CD4-positive, alpha-beta T cell treated with Interleukin-12 subunit alpha and Interleukin-12 subunit beta, for 1 hour (primary cell): ENCODE measurements around the gene RABL2B.
"Not testable (repeated sequence)": the region's sequence is repeated elsewhere in the genome, so short reads cannot be mapped to it uniquely, and the experiment has no call there.

Source experiments
- DNase-seq: peaks from one replicate; pipeline ENCODE4 v3.0.0-alpha.2; 2020

The RABL2B gene

DNA sequence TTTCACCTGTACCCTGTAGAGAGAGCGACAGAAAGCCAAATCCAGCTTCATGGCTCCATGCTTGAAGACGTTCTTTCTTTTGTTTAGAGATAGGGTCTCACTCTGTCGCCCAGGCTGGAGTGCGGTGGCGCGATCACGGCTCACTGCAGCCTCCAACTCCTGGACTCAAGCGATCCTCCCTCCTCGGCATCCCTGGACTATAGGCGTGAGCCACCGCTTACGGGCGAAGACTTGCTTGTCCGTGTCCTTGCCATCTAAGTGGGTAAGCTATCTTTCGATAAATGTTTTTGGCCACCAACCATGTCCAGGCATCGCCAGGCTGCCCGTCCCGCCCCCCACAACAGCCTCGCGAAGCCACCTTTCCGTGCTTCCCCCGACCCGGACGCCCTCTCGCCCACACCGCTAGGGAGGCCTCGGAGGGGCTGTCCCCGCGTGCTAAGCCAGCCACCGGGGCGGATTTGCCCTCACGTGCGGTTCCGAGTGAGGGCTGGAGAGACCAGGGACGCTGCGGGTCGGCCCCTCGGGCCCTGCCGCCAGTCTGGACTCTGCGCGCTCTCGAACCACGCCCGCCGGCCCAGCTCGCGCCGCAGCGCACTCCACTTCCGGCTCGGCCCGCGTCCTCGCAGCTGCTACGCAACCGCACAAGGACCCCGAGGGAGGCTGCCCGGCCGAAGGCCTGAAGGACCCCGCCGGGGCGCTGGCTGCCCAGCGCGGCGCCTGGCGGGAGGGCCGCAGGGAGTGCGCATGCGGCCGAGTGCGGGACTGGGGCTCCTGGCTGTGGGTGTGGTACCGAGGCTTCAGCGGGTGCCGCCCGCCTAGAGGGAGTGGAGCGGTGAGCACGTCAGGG, at the start of gene RABL2B:
Gene RABL2B, minus strand, starts transcription at position 604 of the 847 bp plus-strand sequence. CDS start 1,342 bp downstream, outside the sequence.
- peak; percentile 91 for DNase-seq

DNA sequence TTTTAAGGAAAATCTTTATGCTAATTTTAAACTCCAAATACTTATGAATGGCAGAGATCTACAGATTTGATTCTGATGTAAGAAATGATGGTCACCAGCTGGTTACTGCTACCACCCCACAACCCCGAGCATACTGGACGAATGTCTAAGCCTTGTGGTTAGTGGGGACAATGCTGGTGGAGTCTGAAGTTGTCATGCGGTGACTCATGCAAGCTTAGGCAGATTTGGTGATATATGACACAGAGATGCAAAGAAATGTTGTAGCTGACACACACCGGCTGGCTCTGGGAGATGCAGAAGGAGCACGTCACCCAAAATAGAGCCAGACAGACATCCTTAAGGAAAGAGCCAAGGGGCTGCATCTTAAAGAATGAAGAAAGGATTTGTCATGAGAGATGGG, 3.5 kb upstream of the RABL2B start:
- not testable (repeated sequence) for DNase-seq

DNA sequence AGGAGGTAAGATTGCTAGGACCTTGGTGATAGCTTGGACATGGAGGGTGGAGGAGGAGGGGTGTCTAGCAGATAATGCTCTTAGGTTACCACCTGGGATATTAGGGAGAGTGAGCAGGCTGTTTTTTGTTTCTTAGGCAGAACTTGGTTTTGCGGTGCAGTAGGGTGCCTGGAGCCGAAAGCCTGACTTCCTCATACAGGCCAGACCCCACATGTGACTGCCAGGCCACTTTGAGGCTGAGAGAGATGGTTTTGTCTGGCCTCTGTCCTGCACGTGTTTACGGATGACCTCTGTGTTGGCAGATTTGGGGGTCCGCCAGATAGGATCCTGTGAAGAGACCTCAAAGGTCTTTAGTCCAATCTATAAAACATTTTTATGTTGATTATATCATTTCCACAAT, 1.9 kb upstream of the RABL2B start:
- not testable (repeated sequence) for DNase-seq

DNA sequence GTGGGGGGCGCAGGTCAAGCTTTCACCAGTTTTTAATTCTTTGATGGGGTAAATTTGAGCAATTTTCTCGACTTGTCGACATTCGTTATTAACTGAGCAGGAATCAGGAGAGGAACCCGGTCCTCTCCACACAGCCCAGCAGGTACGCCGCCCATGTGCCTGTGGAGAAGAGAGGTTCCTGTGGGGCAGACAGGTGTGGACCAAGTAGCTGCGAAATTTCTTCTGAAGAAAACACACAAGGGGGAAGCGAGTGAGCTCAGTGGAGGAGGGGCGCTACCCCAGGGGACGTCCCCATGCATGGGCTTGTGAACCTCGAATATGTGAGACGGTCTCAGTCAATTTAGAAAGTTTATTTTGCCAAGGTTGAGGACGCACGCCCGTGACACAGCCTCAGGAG, 442 bp upstream of the RABL2B start:
- DNase-seq = peak; percentile 22

DNA sequence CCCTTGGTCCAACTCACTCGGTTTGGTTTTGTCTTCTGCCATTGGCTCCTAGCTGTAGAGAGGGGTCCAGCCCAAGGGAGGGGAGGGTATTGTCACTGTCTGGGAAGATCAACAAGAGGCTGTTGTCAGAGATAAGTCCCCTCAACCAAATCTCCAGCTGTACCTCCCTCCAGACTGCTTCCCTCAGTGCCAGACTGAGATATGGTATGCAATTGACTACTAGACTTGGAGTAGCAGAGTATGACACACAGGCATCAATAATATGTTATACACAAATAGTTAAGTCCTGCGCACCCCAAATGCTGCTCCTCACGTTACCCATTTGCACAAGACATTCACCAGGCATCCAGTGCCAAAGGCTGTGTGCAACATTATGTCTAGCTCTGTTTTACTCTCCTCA, 1.2 kb downstream of the RABL2B start:
- not testable (repeated sequence) for DNase-seq

DNA sequence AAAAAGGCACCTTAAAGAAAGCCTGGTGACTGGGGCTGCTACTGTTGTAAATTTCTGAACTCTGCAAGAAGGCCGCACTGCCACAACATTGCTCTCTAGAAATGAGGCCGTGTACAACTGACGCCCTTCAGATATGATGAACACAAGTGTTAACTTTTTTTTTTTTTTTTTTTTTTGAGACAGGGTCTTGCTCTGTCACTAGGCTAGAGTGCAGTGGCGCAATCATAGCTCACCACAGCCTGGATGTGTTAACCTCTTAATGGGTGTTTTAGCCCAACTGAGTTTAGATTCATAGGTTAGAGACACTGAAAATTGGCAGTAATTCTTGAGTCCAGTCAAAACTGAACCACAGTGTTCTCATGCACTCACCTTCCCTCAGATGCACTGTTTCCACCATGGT, 3.2 kb downstream of the RABL2B start:
- DNase-seq = not testable (repeated sequence)

DNA sequence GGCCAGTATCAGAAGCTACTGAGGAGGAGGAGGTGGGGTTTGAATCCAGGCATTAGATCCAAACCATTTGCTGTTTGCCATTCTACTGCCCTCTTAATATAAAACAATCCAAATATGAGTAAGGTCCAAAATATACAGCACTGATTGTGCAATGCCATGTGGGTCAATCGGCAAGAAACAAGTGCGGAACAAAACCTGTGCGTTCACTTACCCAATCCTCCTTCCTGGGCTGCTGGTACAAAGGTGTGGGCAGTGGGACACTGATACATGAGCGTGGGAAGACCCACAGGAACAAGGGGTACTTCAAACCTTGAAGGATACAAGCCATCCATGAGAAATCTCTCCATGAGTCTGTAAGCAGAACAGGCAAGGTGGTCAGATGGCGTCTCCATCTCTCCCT, 5.8 kb downstream of the RABL2B start:
- DNase-seq = not testable (repeated sequence)

DNA sequence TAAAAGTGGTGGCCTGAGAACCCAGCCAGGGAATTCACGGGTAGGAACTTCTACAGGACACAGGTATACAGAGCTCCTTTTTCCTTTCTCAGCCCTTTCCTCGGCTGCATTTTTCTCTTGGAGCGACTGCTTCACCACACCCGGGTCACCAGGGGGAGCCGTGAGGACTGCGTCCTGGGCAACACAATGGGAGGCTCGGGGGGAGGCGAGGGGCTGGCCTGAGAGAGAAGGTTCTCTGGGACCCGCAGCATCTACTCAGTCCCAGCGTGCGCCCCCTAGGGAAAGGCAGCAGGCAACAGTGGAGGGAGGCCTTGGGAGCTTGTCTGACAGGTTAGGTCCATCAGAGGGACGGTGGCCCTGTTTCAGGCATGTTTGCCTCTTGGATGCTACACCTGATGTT, 8.3 kb downstream of the RABL2B start:
- DNase-seq = peak; percentile 8

DNA sequence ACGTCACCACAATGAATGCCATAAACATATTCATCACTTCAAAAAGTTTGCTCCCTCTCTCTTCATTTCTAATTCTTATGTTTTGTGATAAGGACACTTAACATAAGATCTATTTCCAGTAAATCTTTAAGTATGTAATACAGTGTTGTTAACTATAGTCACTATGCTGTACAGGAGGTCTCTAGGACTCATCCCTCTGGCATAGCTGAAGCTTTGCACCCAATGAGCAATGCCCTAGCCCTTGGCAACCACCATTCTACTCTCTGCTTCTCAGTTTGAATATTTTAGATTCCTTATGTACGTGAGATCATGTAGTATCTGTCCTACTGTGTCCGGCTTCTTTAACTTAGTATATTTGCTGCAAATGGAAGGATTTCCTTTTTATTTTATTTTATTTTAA, 19.1 kb downstream of the RABL2B start:
- not testable (repeated sequence) for DNase-seq

DNA sequence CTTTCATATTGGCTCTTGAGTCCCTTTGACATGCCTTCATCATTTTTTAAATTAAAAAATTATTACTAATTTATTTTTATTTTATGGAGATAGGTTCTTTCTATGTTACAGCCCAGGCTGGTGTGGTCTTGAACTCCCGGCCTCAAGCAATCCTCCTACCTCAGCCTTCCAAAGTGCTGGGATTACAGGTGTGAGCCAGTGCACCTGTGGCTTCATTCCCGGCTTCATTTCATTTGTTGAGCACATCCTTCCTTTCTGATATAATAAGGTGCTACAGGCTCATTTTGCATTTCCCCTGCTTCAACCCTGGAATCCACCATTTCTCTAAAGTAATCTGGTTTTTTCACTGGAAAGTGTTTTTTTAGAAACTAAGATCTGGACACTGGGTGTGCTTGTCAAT, 21.6 kb downstream of the RABL2B start:
- DNase-seq = not testable (repeated sequence)

DNA sequence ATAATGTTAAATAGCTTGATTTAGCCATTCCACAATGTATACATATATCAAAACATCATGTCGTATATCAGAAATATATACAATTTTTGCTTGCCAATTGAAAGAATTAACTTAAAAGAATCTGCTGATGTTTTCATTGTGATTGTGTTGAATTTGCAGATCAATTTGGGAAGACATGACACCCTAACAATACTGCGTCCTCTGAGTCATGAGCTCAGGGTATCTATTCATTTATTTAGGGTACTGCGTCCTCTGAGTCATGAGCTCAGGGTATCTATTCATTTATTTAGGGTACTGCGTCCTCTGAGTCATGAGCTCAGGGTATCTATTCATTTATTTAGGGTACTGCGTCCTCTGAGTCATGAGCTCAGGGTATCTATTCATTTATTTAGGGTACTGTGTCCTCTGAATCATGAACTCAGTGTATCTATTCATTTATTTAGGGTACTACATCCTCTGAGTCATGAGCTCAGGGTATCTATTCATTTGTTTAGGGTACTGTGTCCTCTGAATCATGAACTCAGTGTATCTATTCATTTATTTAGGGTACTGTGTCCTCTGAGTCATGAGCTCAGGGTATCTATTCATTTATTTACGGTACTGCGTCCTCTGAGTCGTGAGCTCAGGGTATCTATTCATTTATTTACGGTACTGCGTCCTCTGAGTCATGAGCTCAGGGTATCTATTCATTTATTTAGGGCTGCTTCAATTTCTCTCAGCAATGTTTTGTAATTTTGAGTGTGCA, 23.7 kb downstream of the RABL2B start:
- not testable (repeated sequence) for DNase-seq

DNA sequence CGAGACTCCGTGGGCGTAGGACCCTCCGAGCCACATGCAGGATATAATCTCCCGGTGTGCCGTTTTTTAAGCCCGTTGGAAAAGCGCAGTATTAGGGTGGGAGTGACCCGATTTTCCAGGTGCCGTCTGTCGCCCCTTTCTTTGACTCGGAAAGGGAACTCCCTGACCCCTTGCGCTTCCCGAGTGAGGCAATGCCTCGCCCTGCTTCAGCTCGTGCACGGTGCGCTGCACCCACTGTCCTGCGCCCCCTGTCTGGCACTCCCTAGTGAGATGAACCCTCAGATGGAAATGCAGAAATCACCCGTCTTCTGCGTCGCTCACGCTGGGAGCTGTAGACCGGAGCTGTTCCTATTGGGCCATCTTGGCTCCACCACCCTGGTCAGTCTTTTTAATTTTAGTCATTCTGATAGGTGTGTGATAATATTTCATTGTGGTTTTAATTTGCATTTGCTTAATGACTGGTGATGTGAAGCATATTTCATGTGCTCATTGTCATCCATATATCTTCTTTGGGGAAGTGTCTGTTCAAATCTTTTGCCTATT, 26.4 kb downstream of the RABL2B start:
- peak; percentile 73 for DNase-seq

DNA sequence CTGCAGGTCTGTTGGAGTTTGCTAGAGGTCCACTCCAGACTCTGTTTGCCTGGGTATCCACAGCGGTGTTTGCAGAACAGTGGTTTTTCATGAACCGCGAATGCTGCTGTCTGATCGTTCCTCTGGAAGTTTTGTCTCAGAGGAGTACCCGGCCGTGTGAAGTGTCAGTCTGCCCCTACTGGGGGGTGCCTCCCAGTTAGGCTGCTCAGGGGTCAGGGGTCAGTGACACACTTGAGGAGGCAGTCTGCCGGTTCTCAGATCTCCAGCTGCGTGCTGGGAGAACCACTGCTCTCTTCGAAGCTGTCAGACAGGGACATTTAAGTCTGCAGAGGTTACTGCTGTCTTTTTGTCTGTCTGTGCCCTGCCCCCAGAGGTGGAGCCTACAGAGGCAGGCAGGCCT, 27.0 kb downstream of the RABL2B start:
- DNase-seq = not testable (repeated sequence)

DNA sequence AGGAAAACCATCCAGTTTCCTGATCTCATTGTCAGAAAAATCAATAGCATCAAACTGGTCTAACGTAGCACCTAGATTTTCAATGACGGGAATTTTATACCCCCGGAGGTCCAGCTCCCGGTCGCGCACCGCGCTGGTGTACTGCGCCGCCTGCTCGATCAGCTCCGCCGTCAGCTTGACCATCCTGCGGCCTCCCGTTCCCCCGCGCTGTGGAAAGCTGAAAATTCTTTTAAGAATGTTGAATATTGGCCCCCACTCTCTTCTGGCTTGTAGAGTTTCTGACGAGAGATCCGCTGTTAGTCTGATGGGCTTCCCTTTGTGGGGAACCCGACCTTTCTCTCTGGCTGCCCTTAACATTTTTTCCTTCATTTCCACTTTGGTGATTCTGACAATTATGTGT, 28.2 kb downstream of the RABL2B start:
- not testable (repeated sequence) for DNase-seq

DNA sequence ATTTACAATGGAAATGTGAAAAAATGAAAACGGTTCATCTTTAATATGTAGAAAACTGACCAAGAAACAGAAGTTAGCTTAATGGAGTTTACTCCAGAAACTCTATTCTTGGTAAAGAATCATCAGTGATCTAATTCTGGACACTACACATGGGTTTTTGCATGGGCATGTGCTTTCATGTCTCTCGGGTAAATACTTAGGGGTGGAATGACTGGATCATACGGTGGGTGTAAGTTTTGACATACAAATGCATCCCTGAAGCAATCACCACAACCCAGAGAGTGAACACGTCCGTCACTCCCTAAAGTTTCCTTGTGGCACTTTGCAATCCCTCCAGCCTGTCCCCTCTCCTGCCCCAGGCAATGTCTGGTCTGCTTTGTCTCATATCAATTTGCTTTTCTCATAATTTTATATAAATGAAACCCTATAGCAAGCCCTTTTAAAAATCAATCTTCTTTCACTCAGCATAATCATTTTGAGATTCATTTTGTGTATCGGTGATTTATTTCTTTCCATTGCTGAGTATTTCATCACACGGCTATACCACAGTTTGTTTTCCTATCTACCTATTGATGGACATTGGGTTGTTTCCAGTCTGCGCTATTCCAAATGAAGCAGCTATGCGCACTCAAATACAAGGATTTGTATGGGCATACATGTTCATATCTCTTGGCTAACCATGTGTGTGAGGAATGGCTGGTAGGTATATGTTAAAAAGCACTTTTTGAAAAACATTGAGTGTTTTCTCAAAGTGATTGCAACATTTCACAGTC, 33.9 kb downstream of the RABL2B start:
- DNase-seq = not testable (repeated sequence)

DNA sequence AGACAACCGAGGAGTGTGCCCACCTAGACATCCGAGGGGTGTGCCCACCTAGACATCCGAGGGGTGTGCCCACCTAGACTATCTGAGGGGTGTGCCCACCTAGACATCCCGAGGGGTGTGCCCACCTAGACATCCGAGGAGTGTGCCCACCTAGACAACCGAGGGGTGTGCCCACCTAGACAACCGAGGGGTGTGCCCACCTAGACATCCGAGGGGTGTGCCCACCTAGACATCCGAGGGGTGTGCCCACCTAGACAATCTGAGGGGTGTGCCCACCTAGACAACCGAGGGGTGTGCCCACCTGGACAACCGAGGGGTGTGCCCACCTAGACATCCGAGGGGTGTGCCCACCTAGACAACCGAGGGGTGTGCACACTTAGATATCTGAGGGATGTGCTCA, 34.8 kb downstream of the RABL2B start:
- DNase-seq = not testable (repeated sequence)

DNA sequence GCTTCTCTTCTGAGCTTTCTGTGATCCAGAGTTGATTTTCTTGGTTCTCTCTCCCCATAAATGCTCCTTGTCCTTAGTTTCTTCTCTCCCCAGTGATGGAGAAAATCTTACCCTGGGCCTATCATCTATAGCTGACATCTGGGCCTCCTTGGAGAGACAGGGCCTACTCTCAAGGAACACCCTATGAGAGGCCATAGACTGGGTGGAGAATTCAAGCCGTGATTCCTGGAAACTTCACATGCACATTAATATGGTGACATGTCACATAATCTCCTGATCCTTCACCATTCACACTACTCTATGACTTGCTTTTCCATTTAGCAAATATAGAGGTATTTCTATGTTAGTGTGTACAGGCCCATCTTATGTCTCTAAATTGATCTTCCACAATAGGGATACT, 35.9 kb downstream of the RABL2B start:
- not testable (repeated sequence) for DNase-seq

DNA sequence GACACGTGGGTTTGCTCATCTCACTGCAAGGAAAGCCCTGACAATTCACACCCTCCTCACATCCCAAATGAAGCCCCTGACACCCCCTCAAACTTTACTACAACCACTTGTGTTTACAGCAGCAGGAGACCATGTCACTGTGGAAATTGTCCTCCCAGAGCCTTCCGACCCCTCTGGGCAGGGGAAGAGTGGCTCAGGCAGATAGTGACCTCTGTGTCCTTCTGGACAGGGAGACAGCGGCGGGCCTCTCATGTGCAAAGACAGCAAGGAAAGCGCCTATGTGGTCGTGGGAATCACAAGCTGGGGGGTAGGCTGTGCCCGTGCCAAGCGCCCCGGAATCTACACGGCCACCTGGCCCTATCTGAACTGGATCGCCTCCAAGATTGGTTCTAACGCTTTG, 39.0 kb downstream of the RABL2B start:
- not testable (repeated sequence) for DNase-seq

DNA sequence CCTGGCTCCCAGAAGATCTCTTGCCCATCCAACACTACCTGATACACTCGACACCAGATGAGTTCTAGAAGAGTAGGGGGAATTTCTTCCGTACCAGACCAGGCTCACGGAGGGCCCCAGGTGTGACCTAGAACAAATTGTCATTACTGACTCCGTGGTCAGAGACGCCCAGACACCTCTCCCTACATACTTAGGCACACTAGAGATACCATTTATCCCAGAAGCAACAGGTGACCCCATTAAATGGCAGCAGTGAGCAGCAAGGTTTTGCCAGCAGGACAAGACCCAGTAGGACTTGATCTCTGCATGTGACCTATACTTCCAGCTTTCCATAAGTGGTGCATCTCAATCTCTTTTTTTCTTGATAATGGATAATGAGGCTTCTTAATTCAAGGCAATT, 42.7 kb downstream of the RABL2B start:
- not testable (repeated sequence) for DNase-seq

DNA sequence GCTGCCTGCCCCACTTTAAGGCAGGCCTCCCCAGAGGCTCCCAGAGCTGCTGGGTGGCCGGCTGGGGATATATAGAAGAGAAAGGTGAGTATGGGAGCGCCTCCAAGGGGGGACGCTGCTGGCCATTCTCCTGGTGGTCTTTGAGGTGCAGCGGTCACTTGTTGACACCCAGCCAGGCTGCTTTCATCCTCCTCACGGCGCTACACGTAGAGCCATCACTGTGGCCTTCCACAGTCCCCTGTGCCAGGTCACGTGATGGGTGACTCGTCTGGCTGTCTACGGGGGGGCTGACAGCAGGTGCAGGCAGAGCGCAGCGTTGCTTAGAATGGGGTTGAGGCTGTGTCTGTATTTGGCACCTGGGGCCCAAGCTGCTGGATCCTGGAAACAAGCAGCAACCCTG, 43.5 kb downstream of the RABL2B start:
- DNase-seq = no peak

DNA sequence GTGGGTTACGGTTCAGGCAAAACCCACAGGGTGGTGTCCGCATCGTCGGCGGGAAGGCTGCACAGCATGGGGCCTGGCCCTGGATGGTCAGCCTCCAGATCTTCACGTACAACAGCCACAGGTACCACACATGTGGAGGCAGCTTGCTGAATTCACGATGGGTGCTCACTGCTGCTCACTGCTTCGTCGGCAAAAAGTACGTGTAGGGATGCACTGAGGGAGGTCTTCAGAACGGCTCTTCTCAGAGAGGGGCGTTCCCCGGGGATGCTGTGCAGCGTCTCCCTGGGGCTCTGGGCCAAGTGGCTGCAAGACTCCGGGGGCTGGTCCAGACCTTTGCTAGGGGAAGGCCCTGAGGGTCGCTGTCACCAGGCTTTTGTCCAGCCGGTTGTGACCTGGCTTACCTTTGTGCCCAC, 44.2 kb downstream of the RABL2B start:
- DNase-seq = no peak

DNA sequence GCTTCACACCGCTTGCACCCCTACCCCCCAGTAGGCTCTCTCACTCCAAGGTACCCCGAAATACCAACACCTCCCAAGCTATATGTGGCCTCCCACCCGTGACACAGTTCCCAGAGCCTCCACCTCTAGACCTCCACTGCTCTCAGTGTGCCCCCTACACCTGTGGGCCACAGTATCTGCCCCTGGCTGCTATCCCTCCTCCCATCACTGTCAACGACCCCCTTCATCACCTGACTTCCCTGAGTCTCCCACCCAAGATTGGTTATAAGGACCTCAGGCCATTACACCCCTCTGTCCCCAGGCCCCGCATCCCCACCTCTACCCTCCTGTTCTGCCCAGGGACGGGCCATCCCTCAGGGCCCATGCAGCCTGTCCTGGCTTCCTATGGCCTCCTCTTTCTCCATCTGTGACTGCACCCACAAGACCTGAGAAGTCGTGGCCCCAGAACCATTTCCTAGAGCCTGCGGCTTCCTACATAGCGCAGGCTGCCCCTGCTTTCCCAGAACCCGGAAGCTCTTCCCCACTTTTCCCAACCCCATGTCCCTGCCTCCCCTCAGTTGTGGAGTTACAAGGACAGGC, 44.7 kb downstream of the RABL2B start:
- DNase-seq = no peak
